Pancreas (tissue), 10 donors: ENCODE results near the gene LRRN4. TPM values are rescaled to one million over a fixed set of nuclear protein-coding genes. Genes with fewer than 3 reads are reported as not detected.

Source experiments
- ATAC-seq, 4 donors: fragments of 200-7000 bp; cut with Tn5 transposase; one replicate each; pipeline versions ENCODE4 v1.8.0 to v1.9.1; 2020; ENCODE audit warnings: mild to moderate bottlenecking in 4 of 4, moderate library complexity in 4 of 4
- DNase-seq, 6 donors: peaks; one replicate each; pipeline ENCODE4 v3.0.0-alpha.2; 2020
- FAIRE-seq: peaks from 2 replicates; lab custom pipeline; 2012; peaks lifted over from hg19 to GRCh38; lab: Jason Lieb, UNC
- H3K27ac ChIP-seq, 4 donors: fragments of 200-600 bp; sonication (generic); 1 replicate in 3 of 4; 2 replicates in 1 of 4; pipeline versions ENCODE4 v1.5.0 to v1.8.0; 2020
- H3K27me3 ChIP-seq, 4 donors: fragments of 200-600 bp; one replicate each; pipeline ENCODE4 v1.8.0; 2021
- H3K36me3 ChIP-seq, 3 donors: fragments of 200-600 bp; sonication (generic) in 1 of 3; one replicate each; pipeline versions ENCODE4 v1.5.0 to v1.8.0; 2020 to 2021
- H3K4me1 ChIP-seq, 3 donors: fragments of 200-600 bp; one replicate each; pipeline ENCODE4 v1.8.0; 2021
- H3K4me3 ChIP-seq, 4 donors: fragments of 200-600 bp; sonication (generic) in 2 of 4; one replicate each; pipeline versions ENCODE4 v1.5.0 to v1.8.0; 2020 to 2021
- H3K9me3 ChIP-seq, 4 donors: fragments of 200-600 bp; one replicate each; pipeline ENCODE4 v1.8.0; 2021
- CTCF ChIP-seq, 4 donors: fragments of 200-600 bp; sonication (generic) in 3 of 4; IDR thresholded peaks; one replicate each; pipeline versions ENCODE4 v1.5.0 to v1.8.0; 2021; ENCODE audit warnings: antibody characterized with exemption in 4 of 4
- WGBS, 2 donors: extraction: QIAGEN DNeasy Blood & Tissue Kit; methylation state at CpG; one replicate each; pipeline ENCODE4 v1.1.7; 2013; 5-methylcytosine and 5-hydroxymethylcytosine counted together
- intact Hi-C, 3 donors: fragments of 100-400 bp; cut with DNase I; formaldehyde crosslinking; loops; one replicate each; pipeline versions ENCODE4 v1.11.1 to v1.14.2; 2022
- polyA plus RNA-seq, 2 donors: library from polyadenylated mRNA; stranded (reverse); fragments of 200-250 nt; gene quantifications; one replicate each; pipeline ENCODE4 v1.2.3, GENCODE V29; 2013
- total RNA-seq, 6 donors: library from RNA; stranded (reverse); fragmentation: NEBNext Ultra II Directional in 4 of 6; extraction: Animal tissue kit (Norgen Biotek cat#: 25700) in 4 of 6; gene quantifications; one replicate each; pipeline versions ENCODE4 v1.2.1 to v1.2.4, GENCODE V29; 2021 to 2023
- donor health status: healthy with polysubstance abuse.
- donor health status: DM: no; HTN: no; CAD: no; lungs with moderate emphysema.
- donor health status: DM: no; HTN: no; CAD: no.
- donor health status: control.
- donor health status: control.
- donor health status: Bipolar disorder and iron deficiency.
- donor health status: DM: yes; HTN: yes; CAD: no.
- donor health status: DM: no; HTN: no; CAD: no.
- donor health status: DM: no; HTN: no; CAD: no.
- donor health status: DM: yes; HTN: yes; CAD: no.

The LRRN4 gene
- total and polyA plus RNA-seq, 8 donors = 0.66 to 7.9 (median 2.7) TPM

- DNase-seq (peak in 2 of 6 donors; percentile 35 to 42), FAIRE-seq (no peak), ATAC-seq (peak; percentile 59 to 76 (median 70))
- peak overlapping the region in 3 of 4 donors; percentile 13 to 45 (median 30) for H3K4me3 ChIP-seq
- no peak for TF ChIP-seq CTCF (IDR thresholded peaks at IDR 0.05)
- no peaks in the 10 kb centered on the region for H3K4me1 ChIP-seq
- 42 to 46% methylated on average over 5 of the region's 5 CpGs for WGBS, 2 donors
- no peaks in the 10 kb centered on the region for H3K36me3 ChIP-seq
- peak overlapping the region; percentile 64 to 81 (median 74) for H3K27ac ChIP-seq
- H3K9me3 ChIP-seq = no peaks in the 10 kb centered on the region
- intact Hi-C loops = no loop called here
- no peaks in the 10 kb centered on the region for H3K27me3 ChIP-seq
These were observed 2.4 kb downstream of the LRRN4 start for GRCh38 chr20:6051505-6051904.

- Histone ChIP-seq H3K27ac (no peak overlapping the region), H3K9me3 (no peaks in the 10 kb centered on the region), H3K27me3 (no peaks in the 10 kb centered on the region), H3K4me3 (no peak overlapping the region), H3K4me1 (no peaks in the 10 kb centered on the region), H3K36me3 (no peaks in the 10 kb centered on the region)
- WGBS, 2 donors = 79 to 89% methylated on average over 3 of the region's 3 CpGs
- intact Hi-C loops = no loop called here
- TF ChIP-seq CTCF (IDR thresholded peaks at IDR 0.05) = no peak
- DNase-seq = no peak
- no peak for ATAC-seq
- FAIRE-seq = no peak
These were observed 5.5 kb downstream of the LRRN4 start for GRCh38 chr20:6048391-6048790.

- no peak overlapping the region for H3K4me3 ChIP-seq
- no peaks in the 10 kb centered on the region for H3K27me3 ChIP-seq
- H3K36me3 ChIP-seq = peaks cover 0 to under 1% (median 0%) of the 10 kb centered on the region in 3 donors
- H3K4me1 ChIP-seq = no peaks in the 10 kb centered on the region
- no peak overlapping the region for H3K27ac ChIP-seq
- DNase-seq (no peak), FAIRE-seq (no peak), ATAC-seq (no peak)
- WGBS, 2 donors = 13 to 16% methylated on average over 1 of the region's 1 CpG
- intact Hi-C loops = no loop called here
- TF ChIP-seq CTCF (IDR thresholded peaks at IDR 0.05) = no peak
- no peaks in the 10 kb centered on the region for H3K9me3 ChIP-seq
These were observed 7.4 kb downstream of the LRRN4 start for GRCh38 chr20:6046432-6046831.

- Histone ChIP-seq H3K27me3 (no peaks in the 10 kb centered on the region), H3K4me3 (no peak overlapping the region), H3K9me3 (no peaks in the 10 kb centered on the region), H3K36me3 (peaks cover 0 to 10% (median 8%) of the 10 kb centered on the region in 3 donors), H3K4me1 (no peaks in the 10 kb centered on the region), H3K27ac (no peak overlapping the region)
- ATAC-seq (no peak), FAIRE-seq (no peak), DNase-seq (no peak)
- intact Hi-C loops = no loop called here
- no peak for TF ChIP-seq CTCF (IDR thresholded peaks at IDR 0.05)
These were observed 8.3 kb downstream of the LRRN4 start for GRCh38 chr20:6045566-6045965.

GRCh38 chr20:6044115-6044514 lies 9.7 kb downstream of the LRRN4 start:
- no peaks in the 10 kb centered on the region for H3K9me3 ChIP-seq
- H3K27me3 ChIP-seq = no peaks in the 10 kb centered on the region
- no peak for TF ChIP-seq CTCF (IDR thresholded peaks at IDR 0.05)
- peaks cover 0 to 15% (median 10%) of the 10 kb centered on the region in 3 donors for H3K36me3 ChIP-seq
- no peaks in the 10 kb centered on the region for H3K4me1 ChIP-seq
- FAIRE-seq (no peak), ATAC-seq (peak in 1 of 4 donors; percentile 32), DNase-seq (no peak)
- intact Hi-C loops = no loop called here
- H3K4me3 ChIP-seq = no peak overlapping the region
- H3K27ac ChIP-seq = no peak overlapping the region
- 91 to 92% methylated on average over 2 of the region's 2 CpGs for WGBS, 2 donors
